ENCODE measurements around the gene EPS8. TPM values are rescaled to one million over a fixed set of nuclear protein-coding genes. Genes with fewer than 3 reads are reported as not detected.

Gene EPS8
- polyA plus RNA-seq, 1 donor (not counting 4 experiments of a cell fraction or from before 2014, with no cell fraction given): 4.0 TPM

GRCh38 chr12:15756822-15757221 is 32.4 kb downstream of the EPS8 start:
- no peak for TF ChIP-seq EZH2 (IDR thresholded peaks at IDR 0.05; ENCODE audit: low read length)
- TF ChIP-seq, protein P1, sequence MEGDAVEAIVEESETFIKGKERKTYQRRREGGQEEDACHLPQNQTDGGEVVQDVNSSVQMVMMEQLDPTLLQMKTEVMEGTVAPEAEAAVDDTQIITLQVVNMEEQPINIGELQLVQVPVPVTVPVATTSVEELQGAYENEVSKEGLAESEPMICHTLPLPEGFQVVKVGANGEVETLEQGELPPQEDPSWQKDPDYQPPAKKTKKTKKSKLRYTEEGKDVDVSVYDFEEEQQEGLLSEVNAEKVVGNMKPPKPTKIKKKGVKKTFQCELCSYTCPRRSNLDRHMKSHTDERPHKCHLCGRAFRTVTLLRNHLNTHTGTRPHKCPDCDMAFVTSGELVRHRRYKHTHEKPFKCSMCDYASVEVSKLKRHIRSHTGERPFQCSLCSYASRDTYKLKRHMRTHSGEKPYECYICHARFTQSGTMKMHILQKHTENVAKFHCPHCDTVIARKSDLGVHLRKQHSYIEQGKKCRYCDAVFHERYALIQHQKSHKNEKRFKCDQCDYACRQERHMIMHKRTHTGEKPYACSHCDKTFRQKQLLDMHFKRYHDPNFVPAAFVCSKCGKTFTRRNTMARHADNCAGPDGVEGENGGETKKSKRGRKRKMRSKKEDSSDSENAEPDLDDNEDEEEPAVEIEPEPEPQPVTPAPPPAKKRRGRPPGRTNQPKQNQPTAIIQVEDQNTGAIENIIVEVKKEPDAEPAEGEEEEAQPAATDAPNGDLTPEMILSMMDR (optimal IDR thresholded peaks at IDR 0.05 in 1 of 3, IDR thresholded peaks at IDR 0.05 in 1 of 3, conservative IDR thresholded peaks at IDR 0.05 in 1 of 3; ENCODE audit: extremely low read depth in 1 of 3, insufficient read depth in 2 of 3, low read length in 3 of 3): no peak
- Histone ChIP-seq H3K79me2 (ENCODE audit: control insufficient read depth, insufficient read depth, low read length) (no peaks in the 10 kb centered on the region), H3K4me1 (ENCODE audit: control insufficient read depth, extremely low read depth, insufficient read depth, low read length) (peaks cover 5% of the 10 kb centered on the region), H3K9me1 (ENCODE audit: control insufficient read depth, extremely low read depth, insufficient read depth, low read length) (no peaks in the 10 kb centered on the region), H3K27me3 (ENCODE audit: control insufficient read depth, extremely low read depth, insufficient read depth, low read length) (no peaks in the 10 kb centered on the region), H3K36me3 (ENCODE audit: control insufficient read depth in 2 of 2, extremely low read depth in 1 of 2, insufficient read depth in 2 of 2, low read length in 2 of 2) (no peaks in the 10 kb centered on the region), H3K9ac (ENCODE audit: control insufficient read depth, extremely low read depth, insufficient read depth, low read length) (no peak overlapping the region), H3K4me3 (ENCODE audit: control insufficient read depth in 2 of 3, extremely low read depth in 1 of 3, insufficient read depth in 2 of 3, low read depth in 1 of 3, low read length in 3 of 3) (no peak overlapping the region), H3K9me3 (ENCODE audit: control insufficient read depth, low read depth, low read length) (no peaks in the 10 kb centered on the region), H2AFZ (ENCODE audit: control insufficient read depth, low read length) (no peak overlapping the region), H4K20me1 (ENCODE audit: control insufficient read depth, extremely low read depth, insufficient read depth, low read length) (no peaks in the 10 kb centered on the region), H3K27ac (ENCODE audit: control insufficient read depth, insufficient read depth, low read length) (no peak overlapping the region), H3K4me2 (ENCODE audit: control insufficient read depth, extremely low read depth, insufficient read depth, low read depth, low read length) (no peak overlapping the region)
- DNase-seq (ENCODE audit: low read depth, low spot score): no peak
- no peak for FAIRE-seq
- dilution Hi-C loops (cut with MboI; ENCODE audit: extremely low pct_ligation_motif_present, low sequenced_read_pairs): no loop called here

DNA sequence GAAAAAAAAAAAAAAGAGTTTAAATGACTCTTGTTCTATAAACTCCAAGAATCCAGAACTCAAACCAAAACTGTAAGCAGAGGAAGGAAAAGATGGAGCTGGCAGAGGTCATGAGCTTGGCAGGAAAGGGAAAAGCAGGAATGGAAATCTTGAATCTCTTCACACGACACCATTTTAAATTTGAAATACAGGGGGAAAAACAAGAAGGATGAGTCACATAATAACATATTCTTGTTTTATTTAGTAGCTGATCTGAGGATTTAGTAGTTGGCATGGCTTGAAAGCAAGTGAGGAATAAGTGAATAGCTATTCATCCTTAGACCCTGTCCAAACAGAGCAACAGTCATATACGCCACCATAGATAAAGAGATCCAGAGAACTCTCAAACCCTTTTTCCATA is 35.0 kb downstream of the EPS8 start:
- no peaks in the 10 kb centered on the region for H3K9me3 ChIP-seq (ENCODE audit: control insufficient read depth, low read depth, low read length)
- no peaks in the 10 kb centered on the region for H3K79me2 ChIP-seq (ENCODE audit: control insufficient read depth, insufficient read depth, low read length)
- H3K4me3 ChIP-seq (ENCODE audit: control insufficient read depth in 2 of 3, extremely low read depth in 1 of 3, insufficient read depth in 2 of 3, low read depth in 1 of 3, low read length in 3 of 3): no peak overlapping the region
- peaks cover 5% of the 10 kb centered on the region for H3K4me1 ChIP-seq (ENCODE audit: control insufficient read depth, extremely low read depth, insufficient read depth, low read length)
- no peaks in the 10 kb centered on the region for H4K20me1 ChIP-seq (ENCODE audit: control insufficient read depth, extremely low read depth, insufficient read depth, low read length)
- no peak overlapping the region for H3K9ac ChIP-seq (ENCODE audit: control insufficient read depth, extremely low read depth, insufficient read depth, low read length)
- no peak for FAIRE-seq
- H3K27ac ChIP-seq (ENCODE audit: control insufficient read depth, insufficient read depth, low read length): no peak overlapping the region
- no peak overlapping the region for H3K4me2 ChIP-seq (ENCODE audit: control insufficient read depth, extremely low read depth, insufficient read depth, low read depth, low read length)
- no peak overlapping the region for H2AFZ ChIP-seq (ENCODE audit: control insufficient read depth, low read length)
- dilution Hi-C loops (cut with MboI; ENCODE audit: extremely low pct_ligation_motif_present, low sequenced_read_pairs): no loop called here
- no peak for TF ChIP-seq EZH2 (IDR thresholded peaks at IDR 0.05; ENCODE audit: low read length)
- TF ChIP-seq, protein P1 (optimal IDR thresholded peaks at IDR 0.05 in 1 of 3, IDR thresholded peaks at IDR 0.05 in 1 of 3, conservative IDR thresholded peaks at IDR 0.05 in 1 of 3; ENCODE audit: extremely low read depth in 1 of 3, insufficient read depth in 2 of 3, low read length in 3 of 3): no peak
- no peaks in the 10 kb centered on the region for H3K27me3 ChIP-seq (ENCODE audit: control insufficient read depth, extremely low read depth, insufficient read depth, low read length)
- no peaks in the 10 kb centered on the region for H3K9me1 ChIP-seq (ENCODE audit: control insufficient read depth, extremely low read depth, insufficient read depth, low read length)
- H3K36me3 ChIP-seq (ENCODE audit: control insufficient read depth in 2 of 2, extremely low read depth in 1 of 2, insufficient read depth in 2 of 2, low read length in 2 of 2): no peaks in the 10 kb centered on the region
- DNase-seq (ENCODE audit: low read depth, low spot score): no peak
